Smooth muscle cell of the brain vasculature (primary cell): Measurements from ENCODE around the gene CCNL1.
"Not testable (repeated sequence)": the region's sequence is repeated elsewhere in the genome, so short reads cannot be mapped to it uniquely, and the experiment has no call there.

ENCODE experiments used
- DNase-seq: peaks from one replicate; pipeline ENCODE4 v3.0.0-alpha.2; 2012; ENCODE audit warnings: low read depth, low spot score

CCNL1 gene

DNA sequence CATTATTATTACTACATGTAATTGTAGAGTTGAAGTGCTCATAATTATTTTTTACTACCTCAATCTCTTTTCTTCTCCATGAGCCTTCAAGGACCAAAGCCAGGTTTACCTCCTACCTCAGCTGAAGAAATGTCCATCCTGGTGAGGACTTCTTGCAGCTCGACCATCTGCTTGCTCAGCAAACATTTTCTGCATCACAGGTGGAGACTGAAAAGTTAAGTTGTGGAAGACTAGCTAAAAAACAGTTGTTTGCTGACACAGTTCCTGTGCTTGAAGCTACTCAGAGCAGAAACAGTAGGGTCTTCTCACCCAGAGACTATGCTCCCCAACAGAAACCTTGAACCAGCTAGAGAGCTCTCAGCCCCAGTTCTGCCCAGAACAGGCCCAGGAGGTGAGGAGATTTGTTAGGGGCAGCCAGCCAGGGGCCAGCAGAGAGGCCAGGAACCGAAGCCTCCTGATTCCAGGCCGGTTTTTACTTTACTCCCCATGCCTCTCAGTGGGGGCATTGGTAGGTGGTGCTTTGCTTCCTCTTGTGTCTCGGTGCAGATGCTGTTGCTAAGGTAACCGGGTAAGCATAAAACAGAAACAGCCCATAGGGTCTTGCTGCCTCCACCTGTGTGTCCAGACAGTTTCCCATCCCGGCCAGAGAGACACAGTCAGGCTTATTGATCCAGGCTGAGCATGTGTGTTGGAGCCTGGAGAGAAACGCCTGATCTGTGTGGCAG, 54.9 kb downstream of the CCNL1 start:
- no peak for DNase-seq

DNA sequence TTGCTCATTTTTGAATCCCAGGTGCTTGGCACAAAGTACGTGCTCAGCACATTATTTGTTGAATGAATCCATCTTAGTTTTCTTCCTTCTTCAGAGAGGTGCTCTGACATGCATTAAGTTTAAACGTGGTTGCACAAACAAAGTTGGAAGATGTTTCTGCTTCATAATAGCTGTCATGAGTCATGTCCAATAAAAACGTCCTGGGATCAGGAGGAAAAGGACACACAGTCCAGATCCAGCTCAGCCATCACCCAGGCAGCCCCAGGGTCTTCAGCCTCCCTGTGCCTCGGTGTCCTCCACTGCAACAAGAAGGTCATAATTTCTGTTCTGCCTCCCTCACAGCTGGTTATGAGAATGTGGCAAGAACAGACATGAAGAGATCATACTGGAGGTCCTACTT, 55.4 kb downstream of the CCNL1 start:
- DNase-seq: no peak

DNA sequence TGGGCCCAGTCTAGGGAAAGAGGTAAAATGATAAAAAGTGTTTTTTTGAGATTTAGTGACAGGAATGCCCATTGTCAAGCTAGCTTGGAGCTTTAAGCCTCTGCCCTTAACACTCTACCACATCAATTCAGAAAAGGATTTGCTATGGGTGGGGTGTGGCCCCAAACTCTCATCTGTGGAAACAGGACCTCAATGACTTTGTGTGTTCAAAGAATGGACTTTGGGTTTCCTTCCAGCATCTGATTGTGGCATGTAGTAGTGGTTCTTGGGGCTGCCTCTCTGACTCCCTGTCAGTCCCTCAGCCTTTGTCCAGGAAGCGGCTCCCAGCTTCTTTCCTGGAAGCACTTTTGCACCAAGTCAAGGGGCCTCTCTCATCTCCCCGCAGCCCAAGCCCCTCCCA, 56.1 kb downstream of the CCNL1 start:
- DNase-seq: no peak

DNA sequence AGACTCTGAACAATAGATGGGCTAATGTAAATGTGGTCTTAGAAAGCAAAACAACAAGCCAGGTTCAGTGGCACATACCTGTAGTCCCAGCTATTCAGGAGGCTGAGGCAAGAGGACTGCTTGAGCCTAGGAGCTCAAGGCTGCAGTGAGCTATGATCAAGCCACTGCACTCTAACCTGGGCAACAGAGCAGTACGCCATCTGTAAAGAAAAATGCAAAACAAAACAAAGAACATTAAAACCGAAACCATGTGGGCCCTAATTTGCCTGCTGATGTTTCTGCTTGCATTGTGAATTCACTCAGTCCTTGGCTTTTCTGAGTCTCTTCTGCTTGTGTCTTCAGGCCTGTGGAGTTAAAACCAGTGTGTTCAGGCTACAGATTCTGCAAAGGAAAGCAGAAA, 56.7 kb downstream of the CCNL1 start:
- no peak for DNase-seq

DNA sequence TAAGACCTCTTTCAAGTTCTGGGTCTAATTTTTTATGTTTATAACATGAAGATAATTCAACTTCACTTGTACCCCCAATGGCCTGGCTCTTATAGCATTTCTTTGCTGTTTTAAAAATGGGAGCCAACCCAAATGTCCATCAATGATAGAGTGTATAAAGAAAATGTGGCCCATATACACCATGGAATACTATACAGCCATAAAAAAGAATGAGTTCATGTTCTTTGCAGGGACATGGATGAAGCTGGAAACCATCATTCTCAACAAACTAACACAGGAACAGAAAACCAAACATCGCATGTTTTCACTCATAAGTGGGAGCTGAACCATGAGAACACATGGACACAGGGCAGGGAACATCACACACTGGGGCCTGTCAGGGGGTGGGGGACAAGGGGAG, 57.4 kb downstream of the CCNL1 start:
- DNase-seq: not testable (repeated sequence)

DNA sequence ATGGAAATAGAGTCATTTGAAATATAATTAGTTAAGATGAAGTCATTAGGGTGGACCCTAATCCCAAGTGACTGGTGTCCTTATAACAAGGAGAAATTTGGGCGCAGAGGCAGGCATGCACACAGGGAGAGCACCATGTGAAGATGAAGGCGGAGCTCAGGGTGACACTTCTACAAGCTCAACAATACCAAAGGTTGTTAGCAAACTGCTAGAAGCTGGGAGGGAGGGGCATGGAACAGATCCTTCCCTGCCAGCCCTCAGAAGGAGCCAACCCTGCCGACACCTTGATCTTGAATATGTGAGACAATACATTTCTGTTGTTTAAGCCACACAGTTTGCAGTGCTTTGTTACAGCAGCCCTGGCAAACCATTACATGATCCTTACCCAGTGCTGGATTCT, 57.8 kb downstream of the CCNL1 start:
- DNase-seq: no peak

DNA sequence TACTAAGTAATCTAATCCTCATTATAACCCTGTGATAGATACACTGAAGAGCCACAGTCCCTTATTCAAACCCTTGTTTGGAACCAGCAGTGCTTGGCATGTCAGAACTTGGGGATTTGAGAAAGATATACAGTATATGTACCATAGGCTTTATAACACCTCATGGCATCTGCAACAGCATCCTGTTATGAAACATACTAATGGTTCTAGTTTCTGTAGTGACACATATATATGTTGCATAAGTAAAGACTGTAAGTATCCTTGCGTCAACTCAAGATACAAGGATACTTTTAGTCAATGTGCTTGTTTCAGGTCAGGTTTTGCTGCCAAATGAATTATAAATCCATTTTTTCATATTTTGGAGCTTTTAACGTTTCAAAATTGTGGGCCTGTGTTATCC, 58.5 kb downstream of the CCNL1 start:
- no peak for DNase-seq

DNA sequence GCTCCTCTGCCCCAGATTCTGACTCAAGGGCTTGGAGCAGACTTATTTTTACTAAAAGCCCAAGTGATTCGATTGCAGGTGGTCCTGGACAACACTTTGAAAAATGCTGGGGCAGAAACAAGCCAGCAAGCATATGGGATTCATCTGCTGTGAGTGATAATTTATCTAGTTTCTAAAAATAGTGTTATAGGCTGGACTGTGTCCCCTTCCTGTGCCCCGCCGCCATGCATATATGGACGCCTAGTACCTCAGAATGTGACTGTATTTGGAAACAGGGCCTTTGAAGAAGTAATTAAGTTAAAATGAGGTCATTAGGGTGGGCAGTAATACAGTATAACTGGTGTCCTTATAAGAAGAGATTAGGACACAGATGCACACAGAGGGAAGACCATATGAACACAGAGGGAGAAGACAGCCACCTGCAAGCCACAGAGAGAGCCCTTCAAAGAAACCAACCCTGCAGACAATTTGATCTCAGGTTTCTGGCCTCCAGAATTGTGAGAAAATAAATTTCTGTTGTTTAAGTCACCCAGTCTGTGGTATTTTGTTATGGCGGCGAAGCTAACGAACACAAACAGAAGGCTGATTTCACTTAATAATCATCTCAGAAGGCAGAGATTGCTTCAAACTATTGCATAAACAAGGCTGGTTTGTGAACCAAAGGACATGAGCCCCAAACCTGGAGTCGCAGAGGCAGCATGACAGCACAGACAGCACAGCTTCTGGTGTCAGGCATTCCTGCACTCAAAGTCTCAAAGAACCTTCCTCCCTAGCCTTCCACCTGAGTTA, 59.1 kb downstream of the CCNL1 start:
- DNase-seq: no peak

DNA sequence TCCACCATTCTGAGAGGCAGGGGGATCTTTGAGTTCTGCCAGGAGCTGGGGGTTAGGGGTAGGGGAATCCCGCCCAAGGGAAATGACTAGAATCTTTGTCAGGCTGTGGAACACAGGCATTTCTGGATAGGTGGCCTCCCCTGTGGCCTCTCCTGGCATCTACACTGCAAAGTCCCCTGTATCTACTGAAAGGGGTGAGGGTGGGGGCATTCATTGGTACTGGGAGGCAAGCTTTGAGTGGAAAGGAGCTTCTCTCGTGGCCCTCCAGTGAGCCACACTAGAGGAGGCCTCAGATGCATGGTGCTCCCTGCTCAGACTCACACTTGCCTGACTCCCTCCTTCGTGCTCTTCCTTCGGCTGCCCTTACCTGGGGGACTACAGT, 59.9 kb downstream of the CCNL1 start:
- no peak for DNase-seq

DNA sequence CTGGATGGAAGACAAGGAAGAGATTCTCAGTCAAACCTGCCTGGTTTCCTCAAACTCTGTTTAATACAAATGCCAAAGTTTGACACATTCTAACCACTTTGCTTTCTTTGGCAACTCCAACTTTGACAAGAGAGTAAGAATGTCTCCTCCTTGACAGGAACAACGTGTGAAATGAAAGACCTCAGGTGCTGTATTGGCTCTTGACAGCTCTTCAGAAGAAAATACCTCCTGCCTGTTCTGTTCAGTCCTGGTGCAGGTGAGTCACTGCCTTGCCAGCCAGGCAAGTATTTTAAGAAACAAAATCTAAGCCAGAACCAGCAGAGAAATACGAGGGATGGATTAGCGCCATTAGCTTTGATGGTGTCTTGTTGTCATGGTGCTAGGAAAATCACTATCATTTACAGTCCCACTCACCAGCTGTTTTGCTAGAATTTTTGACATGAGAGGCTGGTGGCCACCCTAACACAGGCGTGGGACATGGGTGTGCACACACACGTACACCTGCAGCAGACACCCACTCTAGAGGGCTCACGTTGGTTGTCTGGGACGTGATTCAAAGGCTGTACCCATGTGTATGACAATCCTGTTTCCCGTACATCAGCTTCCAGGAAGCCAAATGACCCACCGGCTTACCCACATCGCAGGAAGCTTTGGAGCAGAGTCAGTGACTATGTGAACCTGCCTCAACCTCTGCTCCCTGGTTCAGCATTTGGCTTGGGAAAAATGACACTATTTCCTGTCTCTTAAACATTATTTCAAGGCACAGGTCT, 60.4 kb downstream of the CCNL1 start:
- no peak for DNase-seq

DNA sequence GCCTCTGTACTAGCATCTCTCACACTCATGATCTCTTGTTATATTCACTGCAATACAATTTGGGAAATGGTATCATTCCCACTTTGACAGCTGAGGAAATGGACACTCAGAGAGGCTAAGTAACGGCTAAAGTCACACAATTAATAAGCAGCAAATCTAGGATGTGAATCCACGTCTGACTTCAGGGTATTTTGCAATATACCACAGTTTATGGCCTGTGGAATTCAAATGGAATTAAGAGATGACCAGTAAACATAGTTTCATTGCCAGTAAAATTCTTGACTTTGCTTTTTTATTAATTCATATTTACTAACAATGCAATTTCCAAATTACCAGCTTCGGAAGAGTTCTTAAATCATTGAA, 61.1 kb downstream of the CCNL1 start:
- DNase-seq: no peak

DNA sequence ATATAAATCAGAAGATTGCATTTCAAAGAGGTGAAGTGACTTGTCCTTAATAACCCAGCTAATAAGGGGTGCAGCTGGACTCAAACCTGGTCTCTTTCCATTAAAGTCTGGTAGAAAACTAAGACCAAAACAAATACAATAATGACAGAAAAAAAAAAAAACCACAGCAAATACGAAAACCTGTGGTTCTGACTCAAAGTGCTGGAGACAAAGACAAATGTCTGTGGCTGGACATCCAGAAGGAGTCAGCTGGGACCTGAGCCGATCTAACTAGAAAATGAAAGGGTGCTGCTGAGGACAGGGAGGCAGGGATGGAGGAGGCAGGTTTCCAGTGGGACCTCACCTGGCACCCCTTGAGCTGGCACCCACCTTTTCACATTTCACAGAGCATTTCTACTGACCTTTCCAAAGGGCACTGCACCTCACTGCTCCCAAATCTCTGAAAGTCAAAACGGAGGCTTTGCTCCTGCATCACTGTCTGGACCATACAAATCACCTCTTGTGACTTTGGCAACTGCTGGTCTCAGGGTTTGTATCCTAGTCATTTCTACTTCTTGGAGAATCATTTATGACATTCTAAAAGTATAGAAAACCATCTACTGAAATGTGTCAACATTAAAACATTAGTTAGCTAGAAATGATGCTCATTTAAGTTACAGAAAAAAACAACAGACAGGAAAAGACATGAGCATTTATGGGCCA, 61.7 kb downstream of the CCNL1 start:
- DNase-seq: no peak
